ENCODE data around the gene ENDOU.

DNA sequence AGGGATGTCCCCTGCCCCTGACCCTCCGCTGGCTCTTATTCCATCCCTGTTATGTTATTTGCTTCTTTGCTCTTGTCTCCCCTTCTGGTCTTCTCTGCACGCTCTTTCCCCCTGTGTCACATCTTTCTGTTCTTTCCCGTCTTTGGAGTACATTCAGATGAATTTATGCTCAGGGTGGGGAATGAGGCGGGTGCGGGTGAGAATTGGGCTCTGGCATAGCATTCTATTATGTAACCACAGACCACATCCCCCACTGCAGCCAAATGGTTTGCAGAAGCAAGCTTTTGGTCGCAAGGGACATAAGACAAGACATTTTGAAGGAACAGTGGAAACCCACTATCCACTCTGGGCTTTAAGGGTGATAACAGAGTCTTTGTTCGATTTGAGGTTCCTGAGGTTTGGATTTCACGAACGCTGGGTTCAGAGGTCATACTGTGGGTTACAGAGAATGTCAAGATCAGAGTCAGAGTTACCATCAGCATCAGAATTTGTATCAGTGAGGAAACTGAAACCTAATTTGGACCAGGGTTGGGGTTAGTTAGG, 3.8 kb downstream of the ENDOU start:
- TF ChIP-seq EZH2 (IDR thresholded peaks at IDR 0.05; ENCODE audit: low read depth) = no peak
- TF ChIP-seq CTCF (conservative IDR thresholded peaks at IDR 0.05) = no peak

Data from PC-9 (cell line).